Measurements from ENCODE around the gene EIF1B. TPM values are rescaled to one million over a fixed set of nuclear protein-coding genes. Genes with fewer than 3 reads are reported as not detected.

Gene EIF1B
- total RNA-seq, 1 donor from 2014 or later = 13.8 TPM

- no peak for DNase-seq
Observed at GRCh38 chr3:40308725-40309417, 636 bp upstream of the EIF1B start.

GRCh38 chr3:40309925-40310695 is 603 bp downstream of the EIF1B start:
- DNase-seq = peak; percentile 65

- peak; percentile 48 for DNase-seq
Observed at GRCh38 chr3:40310705-40311104, 1.2 kb downstream of the EIF1B start.

- no peak for DNase-seq
Observed at GRCh38 chr3:40312661-40313226, 3.2 kb downstream of the EIF1B start.

GRCh38 chr3:40313975-40314860 is 4.7 kb downstream of the EIF1B start:
- peak; percentile 18 for DNase-seq

- peak; percentile 82 for DNase-seq
Observed at GRCh38 chr3:40317061-40317855, 7.8 kb downstream of the EIF1B start.

- DNase-seq = no peak
Observed at GRCh38 chr3:40321818-40322217, 12.3 kb downstream of the EIF1B start.

- DNase-seq = no peak
Observed at GRCh38 chr3:40323946-40324345, 14.4 kb downstream of the EIF1B start.

- DNase-seq = no peak
Observed at GRCh38 chr3:40324621-40325020, 15.1 kb downstream of the EIF1B start.

- DNase-seq = no peak
Observed at GRCh38 chr3:40325465-40325864, 16.0 kb downstream of the EIF1B start.

- DNase-seq = no peak
Observed at GRCh38 chr3:40328374-40328773, 18.9 kb downstream of the EIF1B start.

GRCh38 chr3:40329071-40329470 is 19.6 kb downstream of the EIF1B start:
- DNase-seq = no peak

GRCh38 chr3:40332684-40333083 is 23.2 kb downstream of the EIF1B start:
- no peak for DNase-seq

GRCh38 chr3:40333416-40333815 is 23.9 kb downstream of the EIF1B start:
- DNase-seq = no peak

- DNase-seq = no peak
Observed at GRCh38 chr3:40333852-40334251, 24.3 kb downstream of the EIF1B start.

- no peak for DNase-seq
Observed at GRCh38 chr3:40336101-40336500, 26.6 kb downstream of the EIF1B start.

- no peak for DNase-seq
Observed at GRCh38 chr3:40336511-40337135, 27.1 kb downstream of the EIF1B start.

- DNase-seq = no peak
Observed at GRCh38 chr3:40337136-40338108, 27.9 kb downstream of the EIF1B start.

- no peak for DNase-seq
Observed at GRCh38 chr3:40339871-40340270, 30.4 kb downstream of the EIF1B start.
